Hepatocyte (in vitro differentiated cells): ENCODE measurements around the gene SLC5A4. TPM values are rescaled to one million over a fixed set of nuclear protein-coding genes. Genes with fewer than 3 reads are reported as not detected.

Experiments used
- DNase-seq: peaks from one replicate; pipeline ENCODE4 v3.0.0-alpha.2; 2016; ENCODE audit warnings: low spot score
- H2AFZ ChIP-seq: fragments of 200-600 bp; sonication (generic); 2 replicates; pipeline ENCODE4 v1.6.0; 2016; ENCODE audit warnings: antibody characterized with exemption, mild to moderate bottlenecking
- H3K27ac ChIP-seq: fragments of 200-600 bp; sonication (generic); 2 replicates; pipeline ENCODE4 v1.5.1; 2016; ENCODE audit warnings: mild to moderate bottlenecking
- H3K27me3 ChIP-seq: fragments of 200-600 bp; sonication (generic); 2 replicates; pipeline ENCODE4 v1.6.1; 2016
- H3K36me3 ChIP-seq: fragments of 200-600 bp; sonication (generic); replicated peaks from 2 replicates; pipeline ENCODE4 v1.5.1; 2016; ENCODE audit warnings: low read depth; ENCODE audit not compliant: insufficient read depth
- H3K4me1 ChIP-seq: fragments of 200-600 bp; sonication (generic); 2 replicates; pipeline ENCODE4 v1.5.1; 2016; ENCODE audit warnings: mild to moderate bottlenecking, moderate library complexity; ENCODE audit not compliant: insufficient read depth
- H3K4me2 ChIP-seq: fragments of 200-600 bp; sonication (generic); 2 replicates; pipeline ENCODE4 v1.6.0; 2016
- H3K4me3 ChIP-seq: fragments of 200-600 bp; sonication (generic); 2 replicates; pipeline ENCODE4 v1.5.1; 2016; ENCODE audit warnings: mild to moderate bottlenecking
- H3K79me2 ChIP-seq: fragments of 200-600 bp; sonication (generic); 2 replicates; pipeline ENCODE4 v1.6.0; 2017; ENCODE audit warnings: mild to moderate bottlenecking
- H3K9me2 ChIP-seq: fragments of 200-600 bp; sonication (generic); replicated peaks from 2 replicates; pipeline ENCODE4 v1.6.0; 2017; ENCODE audit warnings: mild to moderate bottlenecking; ENCODE audit not compliant: insufficient read depth
- H3K9me3 ChIP-seq: fragments of 200-600 bp; sonication (generic); 2 replicates; pipeline ENCODE4 v1.5.1; 2016; ENCODE audit warnings: low read depth, mild to moderate bottlenecking
- H4K20me1 ChIP-seq: fragments of 200-600 bp; sonication (generic); 2 replicates; pipeline ENCODE4 v1.6.0; 2016; ENCODE audit warnings: mild to moderate bottlenecking; ENCODE audit not compliant: insufficient read depth, poor library complexity, severe bottlenecking
- EZH2 ChIP-seq: fragments of 200-600 bp; sonication (generic); IDR thresholded peaks from 2 replicates; pipeline ENCODE4 v1.6.1; 2016; ENCODE audit warnings: antibody characterized with exemption, mild to moderate bottlenecking, borderline replicate concordance
- EZH2phosphoT487 ChIP-seq: fragments of 200-600 bp; sonication (generic); IDR thresholded peaks from one replicate; pipeline ENCODE4 v1.6.1; 2018; ENCODE audit warnings: antibody characterized with exemption, mild to moderate bottlenecking, low read depth, moderate library complexity; ENCODE audit not compliant: unreplicated experiment, severe bottlenecking
- WGBS: methylation state at CpG from one replicate; pipeline ENCODE4 v1.1.6; 2016; ENCODE audit warnings: low lambda C conversion rate; ENCODE audit errors: missing lambda C conversion rate; 5-methylcytosine and 5-hydroxymethylcytosine counted together
- polyA plus RNA-seq: library from polyadenylated mRNA; unstranded; fragments of >200 nt; fragmentation: Nextera tagmentation; extraction: Ambion mirVana; gene quantifications from 2 replicates; pipeline ENCODE4 v1.2.1, GENCODE V29; 2016
- total RNA-seq: library from RNA; depleted of rRNA; stranded (reverse); fragments of >200 nt; gene quantifications from 2 replicates; pipeline ENCODE4 v1.2.3, GENCODE V29; 2014
- TF ChIP-seq, protein P1 (sequence below): fragments of 200-600 bp; sonication (generic); IDR thresholded peaks from 2 replicates; pipeline ENCODE4 v1.5.1; 2016; ENCODE audit warnings: antibody characterized with exemption, mild to moderate bottlenecking; ENCODE audit not compliant: poor library complexity

Gene SLC5A4
- total and polyA plus RNA-seq, 2 experiments from 2014 or later, result 0.47 TPM; not detected in 1

DNA sequence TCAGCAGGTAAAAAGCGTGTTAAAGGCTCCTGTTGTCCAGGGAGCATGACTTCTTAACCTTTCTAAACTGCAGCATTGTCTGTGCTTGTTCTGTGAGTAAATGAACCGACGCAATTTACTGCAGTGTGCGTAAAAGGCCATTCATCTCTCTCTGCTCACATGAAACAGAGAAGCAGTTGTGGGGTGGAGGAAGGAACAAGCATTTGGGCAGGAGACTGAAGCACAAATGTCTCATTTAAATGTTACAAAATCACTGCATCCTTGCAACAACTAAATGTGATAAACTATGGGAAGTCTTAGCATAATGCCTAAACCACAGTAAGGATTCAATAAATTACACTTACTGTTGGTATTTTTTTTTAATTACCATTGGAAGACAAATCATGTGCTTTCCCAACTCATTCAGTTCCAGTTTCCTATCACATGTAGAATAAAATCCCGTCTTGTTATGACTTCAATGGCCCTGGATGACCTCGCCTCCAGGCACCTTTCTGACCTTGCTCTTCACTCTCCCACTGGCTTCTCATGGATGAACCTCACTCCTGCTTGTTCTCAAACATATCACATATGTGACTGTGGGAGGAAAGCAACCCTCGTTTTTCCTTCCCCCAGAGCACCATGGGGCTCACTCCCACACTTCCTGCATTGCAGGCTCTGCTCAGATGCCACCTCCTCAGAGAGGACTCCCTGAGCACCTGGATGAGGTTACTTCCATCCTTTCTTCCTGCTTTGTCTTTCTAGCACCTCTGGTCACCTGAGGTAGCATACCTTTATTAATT lies 28.6 kb downstream of the SLC5A4 start:
- H3K4me1 ChIP-seq, result no peaks in the 10 kb centered on the region
- no peak for DNase-seq
- 73% methylated on average over 7 of the region's 7 CpGs for WGBS
- H3K36me3 ChIP-seq, result no peaks in the 10 kb centered on the region
- H3K27me3 ChIP-seq, result no peaks in the 10 kb centered on the region
- no peak overlapping the region for H2AFZ ChIP-seq
- H3K4me3 ChIP-seq, result no peak overlapping the region
- H4K20me1 ChIP-seq, result no peaks in the 10 kb centered on the region
- H3K9me2 ChIP-seq, result no peaks in the 10 kb centered on the region
- no peak overlapping the region for H3K4me2 ChIP-seq
- H3K27ac ChIP-seq, result no peak overlapping the region
- TF ChIP-seq, protein P1, sequence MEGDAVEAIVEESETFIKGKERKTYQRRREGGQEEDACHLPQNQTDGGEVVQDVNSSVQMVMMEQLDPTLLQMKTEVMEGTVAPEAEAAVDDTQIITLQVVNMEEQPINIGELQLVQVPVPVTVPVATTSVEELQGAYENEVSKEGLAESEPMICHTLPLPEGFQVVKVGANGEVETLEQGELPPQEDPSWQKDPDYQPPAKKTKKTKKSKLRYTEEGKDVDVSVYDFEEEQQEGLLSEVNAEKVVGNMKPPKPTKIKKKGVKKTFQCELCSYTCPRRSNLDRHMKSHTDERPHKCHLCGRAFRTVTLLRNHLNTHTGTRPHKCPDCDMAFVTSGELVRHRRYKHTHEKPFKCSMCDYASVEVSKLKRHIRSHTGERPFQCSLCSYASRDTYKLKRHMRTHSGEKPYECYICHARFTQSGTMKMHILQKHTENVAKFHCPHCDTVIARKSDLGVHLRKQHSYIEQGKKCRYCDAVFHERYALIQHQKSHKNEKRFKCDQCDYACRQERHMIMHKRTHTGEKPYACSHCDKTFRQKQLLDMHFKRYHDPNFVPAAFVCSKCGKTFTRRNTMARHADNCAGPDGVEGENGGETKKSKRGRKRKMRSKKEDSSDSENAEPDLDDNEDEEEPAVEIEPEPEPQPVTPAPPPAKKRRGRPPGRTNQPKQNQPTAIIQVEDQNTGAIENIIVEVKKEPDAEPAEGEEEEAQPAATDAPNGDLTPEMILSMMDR, result no peak
- no peak for TF ChIP-seq EZH2
- TF ChIP-seq EZH2phosphoT487, result no peak
- no peaks in the 10 kb centered on the region for H3K79me2 ChIP-seq
- H3K9me3 ChIP-seq, result no peaks in the 10 kb centered on the region

DNA sequence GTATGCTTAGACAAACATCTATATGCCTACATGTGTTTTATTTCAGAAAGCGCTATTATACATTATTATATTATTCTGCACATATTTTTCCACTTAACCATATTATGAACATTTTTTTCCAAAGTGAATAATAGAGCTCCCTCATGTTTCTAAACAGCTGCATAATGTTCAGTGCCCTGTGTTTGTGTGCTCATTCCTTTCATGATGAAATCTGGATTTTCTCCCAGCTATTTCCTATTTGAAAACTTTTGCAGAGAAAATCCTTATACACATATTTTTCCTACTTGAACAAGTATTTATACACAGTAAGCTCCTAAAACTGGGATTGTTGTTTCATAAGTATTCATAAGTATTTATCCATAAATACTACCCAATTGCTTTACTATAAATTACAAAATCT lies 32.2 kb downstream of the SLC5A4 start:
- H3K36me3 ChIP-seq, result no peaks in the 10 kb centered on the region
- no peak overlapping the region for H2AFZ ChIP-seq
- no peak overlapping the region for H3K4me3 ChIP-seq
- no peak overlapping the region for H3K4me2 ChIP-seq
- no peak for DNase-seq
- H3K27me3 ChIP-seq, result no peaks in the 10 kb centered on the region
- no peaks in the 10 kb centered on the region for H3K4me1 ChIP-seq
- no peak overlapping the region for H3K27ac ChIP-seq
- WGBS, result 97% methylated on average over 1 of the region's 1 CpG
- no peaks in the 10 kb centered on the region for H3K79me2 ChIP-seq
- H3K9me3 ChIP-seq, result no peaks in the 10 kb centered on the region
- TF ChIP-seq EZH2, result no peak
- no peaks in the 10 kb centered on the region for H3K9me2 ChIP-seq
- no peaks in the 10 kb centered on the region for H4K20me1 ChIP-seq

DNA sequence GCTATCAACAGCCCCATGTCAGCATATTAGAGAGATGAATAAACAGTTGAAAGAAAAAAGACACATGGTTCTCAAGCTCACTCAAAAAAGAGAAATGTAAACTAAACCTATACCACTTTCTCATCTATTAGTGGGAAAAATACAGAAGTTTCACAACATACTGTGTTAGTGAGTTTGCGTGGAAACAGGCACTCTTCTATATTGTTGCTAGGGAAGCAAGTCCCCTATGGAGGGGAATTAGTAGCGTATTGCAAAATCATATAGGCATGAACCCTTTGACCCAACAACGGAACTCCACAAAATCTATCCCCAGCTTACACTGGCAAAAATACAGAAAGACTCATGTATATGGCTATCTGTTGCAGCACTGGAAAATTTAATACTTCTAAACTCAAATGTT lies 36.1 kb downstream of the SLC5A4 start:
- H3K9me2 ChIP-seq, result no peaks in the 10 kb centered on the region
- TF ChIP-seq EZH2, result no peak
- TF ChIP-seq EZH2phosphoT487, result no peak
- TF ChIP-seq, protein P1, result no peak
- no peak for DNase-seq
- no peaks in the 10 kb centered on the region for H4K20me1 ChIP-seq
- H2AFZ ChIP-seq, result no peak overlapping the region
- H3K27me3 ChIP-seq, result no peaks in the 10 kb centered on the region
- H3K4me2 ChIP-seq, result no peak overlapping the region
- no peak overlapping the region for H3K4me3 ChIP-seq
- H3K4me1 ChIP-seq, result no peaks in the 10 kb centered on the region
- WGBS, result 93% methylated on average over 3 of the region's 3 CpGs
- no peaks in the 10 kb centered on the region for H3K36me3 ChIP-seq
- no peaks in the 10 kb centered on the region for H3K9me3 ChIP-seq
- no peaks in the 10 kb centered on the region for H3K79me2 ChIP-seq
- H3K27ac ChIP-seq, result no peak overlapping the region

DNA sequence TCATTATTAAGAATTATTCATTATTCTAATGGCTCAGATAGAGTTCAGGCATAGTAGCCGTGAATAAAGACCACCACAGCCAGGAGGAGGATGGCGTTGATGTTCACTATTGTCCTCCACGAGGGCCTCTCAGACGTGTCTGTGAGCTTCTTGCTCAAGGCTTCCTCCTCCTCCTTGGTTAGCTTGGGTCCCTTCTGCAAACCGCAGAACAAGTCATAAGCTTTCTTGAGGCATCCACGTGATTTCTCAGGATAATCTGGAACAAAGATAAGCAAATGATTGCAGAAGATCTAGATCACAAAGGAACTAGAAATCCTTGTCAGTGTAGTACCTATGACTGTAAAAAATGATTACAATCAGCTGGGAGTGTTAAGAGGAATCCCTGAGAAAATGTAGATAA lies 36.7 kb downstream of the SLC5A4 start:
- no peak for DNase-seq
- H2AFZ ChIP-seq, result no peak overlapping the region
- H3K4me2 ChIP-seq, result no peak overlapping the region
- no peak overlapping the region for H3K4me3 ChIP-seq
- WGBS, result 81% methylated on average over 6 of the region's 6 CpGs
- no peaks in the 10 kb centered on the region for H3K79me2 ChIP-seq
- H4K20me1 ChIP-seq, result no peaks in the 10 kb centered on the region
- H3K9me3 ChIP-seq, result no peaks in the 10 kb centered on the region
- H3K9me2 ChIP-seq, result no peaks in the 10 kb centered on the region
- no peaks in the 10 kb centered on the region for H3K36me3 ChIP-seq
- no peaks in the 10 kb centered on the region for H3K27me3 ChIP-seq
- H3K27ac ChIP-seq, result no peak overlapping the region
- H3K4me1 ChIP-seq, result no peaks in the 10 kb centered on the region
- no peak for TF ChIP-seq EZH2
